Measurements from ENCODE around the gene DPCD. TPM values are rescaled to one million over a fixed set of nuclear protein-coding genes. Genes with fewer than 3 reads are reported as not detected.
A peak's percentile ranks its signal among the peaks of the same experiment; 100 is the strongest.

DPCD gene
- total RNA-seq (2014; rRNA removed; shearing (Covaris generic)) (9.1 and 13.9 TPM in 2 replicates), total RNA-seq (2022) (6.3 and 10.3 TPM in 2 replicates), Bru-seq, nascent RNA (percentile 44 among the genes with signal in this experiment), BruChase-seq, experiment 1, labeled RNA remaining after a 6-hour chase (percentile 40 among the genes with signal in this experiment), BruChase-seq, experiment 2, labeled RNA remaining after a 2-hour chase (percentile 39 among the genes with signal in this experiment)
- long read RNA-seq, transcript DPCD-202 (6 exons, 858 nt) = major isoform, 10 of 16 reads
- long read RNA-seq, partial matches to known transcripts = 1 of 16 reads
- long read RNA-seq, other reads (novel, unspliced or antisense) = 5 of 16 reads

DNA sequence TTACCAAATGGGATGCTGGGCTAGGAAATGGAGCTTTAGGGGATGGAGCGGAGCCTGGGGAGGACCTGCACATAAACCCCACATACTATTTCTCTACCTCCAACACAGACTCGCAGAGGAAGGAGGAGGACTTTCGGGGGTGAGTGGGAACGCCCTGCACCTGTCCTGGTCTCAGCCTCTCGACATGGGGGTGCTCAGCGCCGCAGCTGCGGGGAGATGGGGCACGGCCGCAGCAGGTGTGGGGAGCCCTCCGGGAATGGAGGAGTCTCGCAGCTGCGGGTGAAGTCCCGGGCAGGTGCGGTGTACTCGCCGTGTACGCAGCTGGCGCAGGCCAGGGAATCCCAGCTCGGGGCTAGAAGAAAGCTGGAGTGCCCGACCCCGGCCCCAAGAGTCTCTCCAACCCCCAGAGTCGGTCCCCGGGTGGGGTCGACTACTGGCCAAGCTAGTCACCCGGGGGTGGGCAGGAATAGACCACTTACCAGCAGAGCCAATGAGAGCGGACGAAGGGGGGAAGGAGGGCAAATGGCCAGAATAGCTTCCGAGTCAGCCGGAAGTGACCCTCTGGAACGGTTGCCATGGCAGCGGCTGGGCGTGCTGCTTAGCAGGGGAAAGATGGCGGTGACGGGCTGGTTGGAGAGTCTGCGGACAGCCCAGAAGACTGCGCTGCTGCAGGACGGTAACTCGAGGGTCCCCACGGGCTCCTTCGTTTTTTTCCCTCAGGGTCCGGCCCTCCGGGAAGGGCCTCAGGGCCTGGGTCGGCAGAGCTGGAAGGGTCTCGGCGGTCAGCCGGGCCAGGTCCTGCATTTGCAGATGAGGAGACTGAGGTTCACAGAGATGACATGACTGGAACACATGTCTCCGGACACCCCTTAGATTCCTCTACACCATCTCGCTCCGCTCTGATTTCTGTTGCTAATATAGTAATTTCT lies at the start of gene DPCD, which contains the start of gene POLL:
Gene DPCD, plus strand, starts transcription at position 597 of the 929 bp plus-strand sequence. Its CDS starts 16 bp downstream, at position 613.
Gene POLL, minus strand, starts transcription at position 533 of the 929 bp plus-strand sequence. CDS start 897 bp downstream, outside the sequence.
- no peaks in the 10 kb centered on the region for H3K9me2 ChIP-seq (ENCODE audit: insufficient read depth, low read length)

DNA sequence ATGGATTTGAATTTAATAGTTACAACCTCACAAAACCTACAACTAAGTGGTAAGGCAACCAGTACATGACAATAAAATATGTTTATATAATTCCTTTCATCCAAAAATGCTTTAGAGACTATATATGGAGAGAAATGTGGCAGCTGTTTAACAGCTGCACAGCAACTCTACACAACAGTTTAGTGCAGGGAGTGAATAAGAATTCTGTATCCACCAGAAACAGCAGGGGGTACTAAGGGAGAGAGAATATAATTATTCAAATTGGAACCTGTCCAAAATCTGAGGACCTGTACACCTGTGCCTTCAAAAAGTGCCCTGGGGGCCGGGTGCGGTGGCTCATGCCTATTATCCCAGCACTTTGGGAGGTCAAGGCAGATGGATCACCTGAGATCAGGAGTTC lies 49.7 kb upstream of the DPCD start:
- H3K4me1 ChIP-seq (ENCODE audit: insufficient read depth, low read length, poor library complexity, severe bottlenecking) = no peaks in the 10 kb centered on the region
- no peak overlapping the region for H3K4me2 ChIP-seq (ENCODE audit: low read length)
- intact Hi-C loops (cut with micrococcal nuclease; ENCODE audit: unreplicated experiment) = no loop called here
- peaks cover 4% of the 10 kb centered on the region; the same call in 1 of the 2 replicates for H3K36me3 ChIP-seq (ENCODE audit: insufficient read depth, low read length)
- H3K9me2 ChIP-seq (ENCODE audit: insufficient read depth, low read length) = no peaks in the 10 kb centered on the region
- H4K20me1 ChIP-seq (ENCODE audit: insufficient read depth, low read length) = no peaks in the 10 kb centered on the region
- CTCF ChIA-PET (ENCODE audit: unreplicated experiment) = no interaction called here
- no peaks in the 10 kb centered on the region for H3K79me2 ChIP-seq (ENCODE audit: insufficient read depth, low read depth, low read length)
- no peak for DNase-seq (ENCODE audit: low spot score)
- POLR2A ChIA-PET = no interaction called here
- H2AFZ ChIP-seq (ENCODE audit: low read length) = no peak overlapping the region
- TF ChIP-seq EZH2phosphoT487 (IDR thresholded peaks at IDR 0.05; ENCODE audit: borderline replicate concordance, low read depth, low read length) (no peak), CTCF (conservative IDR thresholded peaks at IDR 0.05; ENCODE audit: low read length) (no peak)
- H3K27ac ChIP-seq (ENCODE audit: low read depth, low read length, poor library complexity, severe bottlenecking) = no peak overlapping the region
- no peaks in the 10 kb centered on the region for H3K9me3 ChIP-seq (ENCODE audit: low read length)
- no TSS peak for BruUV-seq (replicated peaks)
- H3K4me3 ChIP-seq (ENCODE audit: low read depth, low read length, poor library complexity, severe bottlenecking) = no peak overlapping the region

More for the DNA sequence above, at the start of gene DPCD, which contains the start of gene POLL:
- TF ChIP-seq CTCF (conservative IDR thresholded peaks at IDR 0.05; ENCODE audit: low read length) (no peak), EZH2phosphoT487 (IDR thresholded peaks at IDR 0.05; ENCODE audit: borderline replicate concordance, low read depth, low read length) (no peak)
- intact Hi-C loops (cut with micrococcal nuclease; ENCODE audit: unreplicated experiment) = no loop called here
- Histone ChIP-seq H3K4me2 (ENCODE audit: low read length) (peak within 1 kb of the TSS; percentile 93), H3K36me3 (ENCODE audit: insufficient read depth, low read length) (no peaks in the 10 kb centered on the region), H4K20me1 (ENCODE audit: insufficient read depth, low read length) (no peaks in the 10 kb centered on the region), H3K4me3 (ENCODE audit: low read depth, low read length, poor library complexity, severe bottlenecking) (peak within 1 kb of the TSS; percentile 83), H3K79me2 (ENCODE audit: insufficient read depth, low read depth, low read length) (no peaks in the 10 kb centered on the region), H2AFZ (ENCODE audit: low read length) (peak within 1 kb of the TSS; percentile 94), H3K4me1 (ENCODE audit: insufficient read depth, low read length, poor library complexity, severe bottlenecking) (peaks cover 17% of the 10 kb centered on the region), H3K27ac (ENCODE audit: low read depth, low read length, poor library complexity, severe bottlenecking) (peak within 1 kb of the TSS; percentile 10), H3K9me3 (ENCODE audit: low read length) (no peaks in the 10 kb centered on the region)
- ChIA-PET POLR2A (interaction anchor here (0.5 to 1.5 kb wide), 7 partner anchors 8 to 233 kb away, joined by 3 to 5 read pairs (median 3); partner anchors contain the start of gene FBXW4), CTCF (ENCODE audit: unreplicated experiment) (interaction anchor here (0.6 to 1.1 kb wide), 4 partner anchors 15 to 193 kb away, joined by 3 to 5 read pairs (median 4); no protein-coding TSS in a partner anchor)
- TSS peak; percentile 60 for BruUV-seq (replicated peaks)
- DNase-seq (ENCODE audit: low spot score) = peak; percentile 94

Measured in OCI-LY7 (cell line).